SU-DHL-6 (cell line): ENCODE results near the gene GPR153.

Experiments used
- H2AFZ ChIP-seq: fragments of 200-600 bp; sonication (generic); 2 replicates; pipeline ENCODE4 v1.6.1; 2014; ENCODE audit warnings: low read depth, mild to moderate bottlenecking, moderate library complexity, mixed read lengths, antibody characterized with exemption, low read length; ENCODE audit not compliant: severe bottlenecking
- H3F3A ChIP-seq: fragments of 200-600 bp; shearing (Covaris generic); 2 replicates; pipeline ENCODE4 v1.6.0; 2016; ENCODE audit warnings: antibody characterized with exemption, mild to moderate bottlenecking; ENCODE audit not compliant: insufficient read depth
- H3K27ac ChIP-seq: fragments of 200-600 bp; sonication (generic); 2 replicates; pipeline ENCODE4 v1.5.1; 2016; ENCODE audit warnings: low read depth, mild to moderate bottlenecking, low read length, moderate library complexity, mixed read lengths
- H3K27me3 ChIP-seq: fragments of 200-600 bp; sonication (generic), shearing (Covaris generic); 2 replicates; pipeline ENCODE4 v1.6.0; 2014; ENCODE audit warnings: mild to moderate bottlenecking, low read length
- H3K36me3 ChIP-seq: fragments of 200-600 bp; sonication (generic); 2 replicates; pipeline ENCODE4 v1.6.1; 2014; ENCODE audit warnings: mild to moderate bottlenecking, low read length, mixed read lengths
- H3K4me2 ChIP-seq: fragments of 300-600, 200-600 bp; shearing (Covaris generic), sonication (generic); 2 replicates; pipeline ENCODE4 v1.6.0; 2014; ENCODE audit warnings: low read length, low read depth, mild to moderate bottlenecking; ENCODE audit not compliant: poor library complexity, severe bottlenecking
- H3K4me3 ChIP-seq: fragments of 200-600 bp; sonication (generic); 2 replicates; pipeline ENCODE4 v1.5.1; 2014; ENCODE audit warnings: antibody characterized with exemption, low read length, mild to moderate bottlenecking, mixed read lengths; ENCODE audit not compliant: insufficient read depth, poor library complexity, severe bottlenecking
- H3K79me2 ChIP-seq: fragments of 200-600 bp; sonication (generic); 2 replicates; pipeline ENCODE4 v1.6.1; 2014; ENCODE audit warnings: mild to moderate bottlenecking, low read length, moderate library complexity; ENCODE audit not compliant: insufficient read depth
- H3K9ac ChIP-seq: fragments of 200-600 bp; sonication (generic); 2 replicates; pipeline ENCODE4 v1.7.0; 2014; ENCODE audit warnings: mild to moderate bottlenecking, low read length
- H3K9me2 ChIP-seq: fragments of 200-600 bp; sonication (generic); replicated peaks from 2 replicates; pipeline ENCODE4 v1.6.1; 2014; ENCODE audit warnings: low read length; ENCODE audit not compliant: insufficient read depth
- H3K9me3 ChIP-seq: fragments of 200-600 bp; sonication (generic); 2 replicates; pipeline ENCODE4 v1.6.1; 2014; ENCODE audit warnings: low read length, mixed read lengths; ENCODE audit not compliant: insufficient read depth
- H4K20me1 ChIP-seq: fragments of 200-600 bp; sonication (generic); 2 replicates; pipeline ENCODE4 v1.6.1; 2014; ENCODE audit warnings: low read depth, mild to moderate bottlenecking, antibody characterized with exemption, low read length, moderate library complexity, mixed read lengths
- EZH2phosphoT487 ChIP-seq: fragments of 200-600 bp; sonication (generic), shearing (Covaris generic); conservative IDR thresholded peaks from 2 replicates; pipeline ENCODE4 v1.6.1; 2018; ENCODE audit warnings: mild to moderate bottlenecking, antibody characterized with exemption, low read length, moderate library complexity, mixed read lengths
- TF ChIP-seq, protein P1 (sequence below): fragments of 200-600 bp; sonication (generic); IDR thresholded peaks from one replicate; pipeline ENCODE4 v1.5.1; 2017; ENCODE audit warnings: antibody characterized with exemption, mild to moderate bottlenecking, low read length, moderate library complexity; ENCODE audit not compliant: insufficient read depth, poor library complexity, severe bottlenecking

The GPR153 gene

DNA sequence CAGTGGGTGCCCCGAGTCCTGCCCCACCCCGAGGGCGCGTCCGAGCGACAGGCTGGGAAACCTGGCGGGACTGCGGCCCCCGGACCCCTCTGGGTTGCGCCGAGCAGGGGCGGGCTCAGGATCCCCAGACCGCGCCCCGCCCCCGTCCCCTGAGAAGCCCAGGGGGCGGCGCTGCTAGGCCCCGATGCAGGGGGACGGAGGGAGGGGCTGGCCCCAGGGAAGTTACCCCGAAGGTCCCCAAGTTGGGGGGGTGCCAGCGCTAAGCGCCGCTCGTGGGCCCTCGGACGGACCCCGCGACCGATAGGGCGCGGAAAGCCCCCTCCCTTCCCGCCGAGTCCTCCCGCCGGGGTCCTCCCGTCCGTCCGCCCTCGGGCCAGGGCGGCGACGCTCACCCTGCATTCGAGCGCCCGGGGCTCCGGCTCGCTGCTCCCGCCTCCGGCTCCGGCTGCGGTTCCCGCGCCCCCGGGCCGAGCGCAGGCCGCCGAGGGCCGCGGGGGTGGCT lies 414 bp downstream of the GPR153 start:
- no peaks in the 10 kb centered on the region for H3K9me3 ChIP-seq

DNA sequence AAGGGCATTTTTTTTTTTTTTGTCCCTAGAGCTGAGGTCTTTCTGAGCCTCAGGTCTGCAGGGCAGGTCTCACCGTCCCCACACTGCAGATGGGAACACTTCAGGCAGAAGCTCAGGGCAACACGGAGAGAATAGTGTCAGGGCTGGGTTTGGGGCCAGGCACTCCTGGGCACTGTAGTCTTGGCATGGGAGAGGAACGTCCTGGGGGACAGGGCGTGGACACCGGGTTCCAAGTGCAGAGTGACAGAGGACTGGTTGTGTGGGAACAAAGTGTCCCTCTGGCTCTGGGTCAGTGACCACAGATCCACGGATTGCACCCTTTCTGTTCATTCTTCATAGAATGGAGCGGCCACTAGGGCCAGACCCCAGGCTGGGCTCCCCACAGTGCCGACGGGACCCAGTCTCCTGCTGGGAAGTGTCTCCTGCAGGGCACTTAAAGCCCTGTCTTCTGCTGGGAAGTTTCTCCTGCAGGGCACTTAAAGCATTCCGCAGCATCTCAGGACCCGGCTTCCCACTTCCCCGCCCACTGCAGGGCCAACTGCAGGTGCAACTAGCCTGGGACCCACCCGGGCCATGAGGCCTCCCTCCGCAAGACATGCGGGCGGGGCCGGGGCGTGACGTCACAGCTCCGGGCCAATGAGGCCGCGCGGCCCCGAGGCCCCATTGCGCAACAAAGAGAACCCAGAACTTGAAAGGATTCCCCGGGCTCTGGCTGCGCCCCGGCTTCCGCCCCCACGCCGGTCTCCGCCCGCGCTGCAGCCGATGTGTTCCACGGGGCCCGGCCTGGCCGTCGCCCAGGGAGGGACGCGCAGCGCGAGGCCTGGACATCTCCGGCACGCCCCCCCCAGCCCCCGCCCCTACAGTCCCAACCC lies 1.2 kb downstream of the GPR153 start:
- Histone ChIP-seq H3K4me3 (peak overlapping the region; percentile 67), H3K9ac (peak overlapping the region; percentile 51; the same call in 1 of the 2 replicates), H3K27ac (no peak overlapping the region), H2AFZ (peak overlapping the region; percentile 74), H4K20me1 (no peaks in the 10 kb centered on the region), H3K9me3 (no peaks in the 10 kb centered on the region), H3F3A (no peaks in the 10 kb centered on the region), H3K79me2 (no peaks in the 10 kb centered on the region), H3K27me3 (no peaks in the 10 kb centered on the region), H3K4me2 (peak overlapping the region; percentile 64), H3K36me3 (no peaks in the 10 kb centered on the region), H3K9me2 (no peaks in the 10 kb centered on the region)
- no peak for TF ChIP-seq EZH2phosphoT487
- TF ChIP-seq, protein P1, sequence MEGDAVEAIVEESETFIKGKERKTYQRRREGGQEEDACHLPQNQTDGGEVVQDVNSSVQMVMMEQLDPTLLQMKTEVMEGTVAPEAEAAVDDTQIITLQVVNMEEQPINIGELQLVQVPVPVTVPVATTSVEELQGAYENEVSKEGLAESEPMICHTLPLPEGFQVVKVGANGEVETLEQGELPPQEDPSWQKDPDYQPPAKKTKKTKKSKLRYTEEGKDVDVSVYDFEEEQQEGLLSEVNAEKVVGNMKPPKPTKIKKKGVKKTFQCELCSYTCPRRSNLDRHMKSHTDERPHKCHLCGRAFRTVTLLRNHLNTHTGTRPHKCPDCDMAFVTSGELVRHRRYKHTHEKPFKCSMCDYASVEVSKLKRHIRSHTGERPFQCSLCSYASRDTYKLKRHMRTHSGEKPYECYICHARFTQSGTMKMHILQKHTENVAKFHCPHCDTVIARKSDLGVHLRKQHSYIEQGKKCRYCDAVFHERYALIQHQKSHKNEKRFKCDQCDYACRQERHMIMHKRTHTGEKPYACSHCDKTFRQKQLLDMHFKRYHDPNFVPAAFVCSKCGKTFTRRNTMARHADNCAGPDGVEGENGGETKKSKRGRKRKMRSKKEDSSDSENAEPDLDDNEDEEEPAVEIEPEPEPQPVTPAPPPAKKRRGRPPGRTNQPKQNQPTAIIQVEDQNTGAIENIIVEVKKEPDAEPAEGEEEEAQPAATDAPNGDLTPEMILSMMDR: no peak

More for the DNA sequence above, 414 bp downstream of the GPR153 start:
- Histone ChIP-seq H2AFZ (peak overlapping the region; percentile 74), H4K20me1 (no peaks in the 10 kb centered on the region), H3K36me3 (no peaks in the 10 kb centered on the region), H3K4me2 (peak overlapping the region; percentile 64), H3F3A (no peaks in the 10 kb centered on the region), H3K9me2 (no peaks in the 10 kb centered on the region), H3K79me2 (no peaks in the 10 kb centered on the region), H3K27ac (no peak overlapping the region), H3K9ac (peak overlapping the region; percentile 51), H3K4me3 (peak overlapping the region; percentile 67), H3K27me3 (no peaks in the 10 kb centered on the region)
- no peak for TF ChIP-seq EZH2phosphoT487
- TF ChIP-seq, protein P1: no peak

DNA sequence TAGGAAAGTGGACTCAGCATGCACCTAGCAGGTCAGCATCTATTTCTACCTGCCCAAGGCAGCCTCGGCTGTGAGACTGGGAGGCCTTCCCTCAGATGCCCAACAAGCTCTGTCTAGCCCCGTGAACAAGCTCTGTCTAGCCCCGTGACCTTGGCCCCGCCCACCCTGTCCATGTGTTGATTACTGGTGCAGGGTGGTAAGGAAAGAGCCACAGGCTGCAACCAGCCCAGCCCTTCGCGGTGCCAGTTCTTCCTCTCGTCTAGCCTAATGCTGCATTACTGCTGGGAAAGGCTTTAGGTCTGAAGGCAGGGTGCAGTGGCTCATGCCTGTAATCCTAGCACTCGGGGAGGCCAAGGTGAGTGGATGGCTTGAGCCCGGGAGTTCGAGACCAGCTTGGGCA lies 2.2 kb downstream of the GPR153 start:
- Histone ChIP-seq H3K27ac (no peak overlapping the region), H3K27me3 (no peaks in the 10 kb centered on the region), H3K4me3 (no peak overlapping the region), H3K9ac (no peak overlapping the region), H3K79me2 (no peaks in the 10 kb centered on the region), H3K36me3 (no peaks in the 10 kb centered on the region), H3F3A (no peaks in the 10 kb centered on the region), H3K9me2 (no peaks in the 10 kb centered on the region), H2AFZ (no peak overlapping the region), H3K9me3 (no peaks in the 10 kb centered on the region), H3K4me2 (no peak overlapping the region), H4K20me1 (no peaks in the 10 kb centered on the region)
- TF ChIP-seq EZH2phosphoT487: no peak
- TF ChIP-seq, protein P1: no peak
